H1 (cell line): ENCODE data around the gene TUBA8. TPM values are rescaled to one million over a fixed set of nuclear protein-coding genes. Genes with fewer than 3 reads are reported as not detected.

Experiments
- ASH2L ChIP-seq: fragments of 200-600, 300-600 bp; sonication (generic); IDR thresholded peaks from one replicate; pipeline ENCODE4 v1.7.1; 2017; ENCODE audit warnings: low read length
- NANOG ChIP-seq: IDR thresholded peaks from 2 replicates; pipeline ENCODE4 v1.6.1; 2011; ENCODE audit warnings: low read length, low read depth, mild to moderate bottlenecking, inconsistent platforms; ENCODE audit not compliant: insufficient read depth, poor library complexity, severe bottlenecking
- polyA plus RNA-seq, 7 experiments: library from polyadenylated mRNA; depleted of rRNA in 3 of 7; stranded (reverse) in 5 of 7; unstranded in 2 of 7; fragments of >200 nt in 5 of 7; fragments of 200-250 nt in 2 of 7; gene quantifications; 1 replicate in 5 of 7; 2 replicates in 1 of 7; 4 replicates in 1 of 7; pipeline versions ENCODE4 v1.2.1 to v1.2.3, GENCODE V29; 2011 to 2013; ENCODE audit warnings: missing spikeins in 2 of 7, mixed read lengths in 2 of 7
- total RNA-seq: library from RNA; stranded (reverse); fragmentation: NEBNext Ultra II Directional; extraction: Animal tissue kit (Norgen Biotek cat#: 25700); gene quantifications from 2 replicates; pipeline ENCODE4 v1.2.1, GENCODE V29; 2021

TUBA8 gene
- total and polyA plus RNA-seq, 2 of the 8 experiments (the other 6 are each of a cell fraction or from before 2014, with no cell fraction given), result 1.0 to 4.0 TPM

- TF ChIP-seq ASH2L (no peak), NANOG (no peak)
These were observed 1.2 kb downstream of the TUBA8 start (continued) for GRCh38 chr22:18111759-18112330.
